Common myeloid progenitor, CD34-positive (primary cell): ENCODE results near the gene ANKRD10.

Experiments
- CTCF ChIA-PET: fragments of 350-600 bp; sonication (Branson Sonifier 250); formaldehyde crosslinking; loops from one replicate; lab custom pipeline; 2021; ENCODE audit warnings: antibody characterized with exemption; lab: Charles Lee
- POLR2A ChIA-PET: fragments of 350-600 bp; sonication (Branson Sonifier 250); formaldehyde crosslinking; loops from one replicate; lab custom pipeline; 2021; ENCODE audit warnings: antibody characterized with exemption; lab: Charles Lee
- DNase-seq, 3 donors: peaks; one replicate each; pipeline versions ENCODE4 v3.0.0 to v3.0.0-alpha.2; 2013
- H3K27ac ChIP-seq, 2 experiments: 1 replicate in 1 of 2; 2 replicates in 1 of 2; pipeline ENCODE4 v1.7.0; 2013; ENCODE audit warnings: inconsistent platforms in 2 of 2, low read length in 2 of 2, mild to moderate bottlenecking in 2 of 2, low read depth in 1 of 2, moderate library complexity in 1 of 2; ENCODE audit not compliant: severe bottlenecking in 2 of 2, insufficient read depth in 1 of 2, poor library complexity in 1 of 2
- H3K27me3 ChIP-seq, 5 experiments: replicated peaks in 2 of 5; 1 replicate in 3 of 5; 2 replicates in 2 of 5; pipeline versions ENCODE4 v1.6.1 to v1.7.0; 2013; ENCODE audit warnings: low read length in 4 of 5, mild to moderate bottlenecking in 2 of 5, moderate library complexity in 2 of 5, inconsistent platforms in 1 of 5; ENCODE audit not compliant: insufficient read depth in 5 of 5, control insufficient read depth in 4 of 5
- H3K36me3 ChIP-seq, 4 experiments: 1 replicate in 2 of 4; 2 replicates in 2 of 4; pipeline versions ENCODE4 v1.6.1 to v1.7.0; 2013; ENCODE audit warnings: low read length in 3 of 4, control low read depth in 1 of 4, mild to moderate bottlenecking in 1 of 4; ENCODE audit not compliant: control insufficient read depth in 4 of 4, insufficient read depth in 4 of 4
- H3K4me1 ChIP-seq, 4 experiments: 1 replicate in 3 of 4; 2 replicates in 1 of 4; pipeline versions ENCODE4 v1.6.1 to v1.7.1; 2013; ENCODE audit warnings: low read length in 3 of 4, mild to moderate bottlenecking in 3 of 4, control low read depth in 1 of 4, inconsistent platforms in 1 of 4, moderate library complexity in 1 of 4; ENCODE audit not compliant: control insufficient read depth in 4 of 4, insufficient read depth in 4 of 4; ENCODE audit errors: control extremely low read depth in 1 of 4
- H3K4me3 ChIP-seq, 7 experiments: 1 replicate in 4 of 7; 2 replicates in 3 of 7; pipeline versions ENCODE4 v1.5.1 to v1.7.0; 2013; ENCODE audit warnings: mild to moderate bottlenecking in 7 of 7, low read length in 6 of 7, moderate library complexity in 6 of 7, inconsistent platforms in 2 of 7, low read depth in 2 of 7, control low read depth in 1 of 7; ENCODE audit not compliant: insufficient read depth in 4 of 7, control insufficient read depth in 1 of 7; ENCODE audit errors: extremely low read depth in 1 of 7
- H3K9me3 ChIP-seq, 5 experiments: 1 replicate in 4 of 5; 2 replicates in 1 of 5; pipeline versions ENCODE4 v1.6.1 to v1.7.1; 2013; ENCODE audit warnings: low read length in 4 of 5, mild to moderate bottlenecking in 2 of 5, inconsistent platforms in 1 of 5, low read depth in 1 of 5, moderate library complexity in 1 of 5; ENCODE audit not compliant: control insufficient read depth in 4 of 5, insufficient read depth in 2 of 5; ENCODE audit errors: control extremely low read depth in 1 of 5
- WGBS: methylation state at CpG from one replicate; pipeline ENCODE4 v1.1.5; 2013; ENCODE audit not compliant: insufficient coverage; 5-methylcytosine and 5-hydroxymethylcytosine counted together

Gene ANKRD10

GRCh38 chr13:110868720-110869119 is 46.1 kb downstream of the ANKRD10 start:
- no peaks in the 10 kb centered on the region for H3K36me3 ChIP-seq
- peaks cover 0 to 7% (median 0%) of the 10 kb centered on the region in 5 experiments for H3K9me3 ChIP-seq
- WGBS, result 93% methylated on average over 5 of the region's 5 CpGs
- POLR2A ChIA-PET, result no interaction called here
- peaks cover 0 to 12% (median 5%) of the 10 kb centered on the region in 4 experiments for H3K4me1 ChIP-seq
- H3K27ac ChIP-seq, result no peak overlapping the region
- CTCF ChIA-PET, result no interaction called here
- no peak overlapping the region for H3K4me3 ChIP-seq
- no peak for DNase-seq
- peaks cover 0 to 65% (median 6%) of the 10 kb centered on the region in 5 experiments for H3K27me3 ChIP-seq

GRCh38 chr13:110867380-110867779 is 47.5 kb downstream of the ANKRD10 start:
- Histone ChIP-seq H3K27ac (no peak overlapping the region), H3K4me1 (peaks cover 0 to 12% (median 5%) of the 10 kb centered on the region in 4 experiments), H3K9me3 (peaks cover 0 to 5% (median 0%) of the 10 kb centered on the region in 5 experiments), H3K4me3 (no peak overlapping the region), H3K27me3 (peaks cover 0 to 52% (median 6%) of the 10 kb centered on the region in 5 experiments), H3K36me3 (no peaks in the 10 kb centered on the region)
- CTCF ChIA-PET, result no interaction called here
- no peak for DNase-seq
- WGBS, result 84% methylated on average over 2 of the region's 6 CpGs
- POLR2A ChIA-PET, result no interaction called here

DNA sequence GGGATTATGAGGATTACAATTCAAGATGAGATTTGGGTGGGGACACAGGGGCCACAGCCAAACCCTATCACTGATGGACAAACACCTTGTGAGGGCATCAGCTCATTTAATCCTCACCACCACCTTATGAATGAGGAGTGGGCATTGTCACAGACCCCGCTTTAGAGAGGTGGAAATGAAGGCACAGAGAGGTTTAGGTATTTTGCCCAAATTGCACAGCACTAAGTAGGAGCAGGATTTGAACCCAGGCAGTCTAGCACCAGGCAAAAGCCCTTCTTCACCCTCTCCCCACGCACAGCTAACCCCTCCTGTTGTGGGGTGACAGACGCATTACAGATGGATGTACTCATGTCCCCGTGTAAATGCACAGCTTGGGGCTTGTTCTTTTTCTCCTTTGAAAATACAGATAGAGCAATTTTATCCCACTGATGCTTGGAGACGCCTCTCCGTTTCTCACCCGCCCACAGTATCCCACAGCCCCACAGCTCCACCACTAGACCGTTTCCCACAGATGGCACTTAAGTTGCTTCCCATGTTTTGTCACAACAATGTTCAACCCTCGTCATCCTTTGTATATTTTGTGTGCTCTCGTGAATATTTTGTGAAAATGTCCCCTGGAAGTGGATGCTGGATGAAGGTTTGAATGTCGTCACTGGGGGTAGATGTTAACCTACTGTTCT is 48.2 kb downstream of the ANKRD10 start:
- H3K4me3 ChIP-seq, result no peak overlapping the region
- peaks cover 0 to 44% (median 6%) of the 10 kb centered on the region in 5 experiments for H3K27me3 ChIP-seq
- POLR2A ChIA-PET, result interaction anchor here (0.5 kb wide), 1 partner anchor 68 kb away, joined by 3 read pairs; no protein-coding TSS in a partner anchor
- no peaks in the 10 kb centered on the region for H3K36me3 ChIP-seq
- WGBS, result 94% methylated on average over 9 of the region's 11 CpGs
- CTCF ChIA-PET, result no interaction called here
- no peak overlapping the region for H3K27ac ChIP-seq
- peaks cover 0 to 2% (median 0%) of the 10 kb centered on the region in 5 experiments for H3K9me3 ChIP-seq
- no peak for DNase-seq
- H3K4me1 ChIP-seq, result peaks cover 0 to 12% (median 5%) of the 10 kb centered on the region in 4 experiments

- Histone ChIP-seq H3K4me1 (no peaks in the 10 kb centered on the region), H3K4me3 (no peak overlapping the region), H3K27ac (no peak overlapping the region), H3K27me3 (peaks cover 0 to 17% (median 6%) of the 10 kb centered on the region in 5 experiments), H3K9me3 (peaks cover 0 to 2% (median 0%) of the 10 kb centered on the region in 5 experiments), H3K36me3 (no peaks in the 10 kb centered on the region)
- ChIA-PET CTCF (no interaction called here), POLR2A (no interaction called here)
- no peak for DNase-seq
- 98% methylated on average over 5 of the region's 6 CpGs for WGBS
Measured at GRCh38 chr13:110863685-110864084, 51.2 kb downstream of the ANKRD10 start.

DNA sequence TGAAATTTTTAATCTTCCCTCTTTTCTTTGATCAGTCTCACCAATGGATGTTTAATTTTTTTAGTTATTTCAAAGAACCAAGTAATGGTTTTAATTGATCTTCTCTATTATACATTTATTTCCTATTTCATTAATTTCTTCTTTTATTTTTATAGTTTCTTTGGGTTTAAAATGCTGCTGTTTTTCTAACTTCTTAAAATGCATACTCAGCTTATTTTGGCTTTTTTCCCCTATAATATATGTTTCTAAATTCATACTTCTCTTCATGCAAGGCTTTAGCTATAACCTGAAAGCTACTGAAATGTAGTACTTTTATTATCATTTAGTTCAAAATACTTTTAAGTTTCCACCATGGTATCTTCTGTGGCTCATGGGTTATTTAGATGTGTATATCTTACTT is 53.9 kb downstream of the ANKRD10 start:
- H3K27ac ChIP-seq, result no peak overlapping the region
- ChIA-PET CTCF (no interaction called here), POLR2A (no interaction called here)

DNA sequence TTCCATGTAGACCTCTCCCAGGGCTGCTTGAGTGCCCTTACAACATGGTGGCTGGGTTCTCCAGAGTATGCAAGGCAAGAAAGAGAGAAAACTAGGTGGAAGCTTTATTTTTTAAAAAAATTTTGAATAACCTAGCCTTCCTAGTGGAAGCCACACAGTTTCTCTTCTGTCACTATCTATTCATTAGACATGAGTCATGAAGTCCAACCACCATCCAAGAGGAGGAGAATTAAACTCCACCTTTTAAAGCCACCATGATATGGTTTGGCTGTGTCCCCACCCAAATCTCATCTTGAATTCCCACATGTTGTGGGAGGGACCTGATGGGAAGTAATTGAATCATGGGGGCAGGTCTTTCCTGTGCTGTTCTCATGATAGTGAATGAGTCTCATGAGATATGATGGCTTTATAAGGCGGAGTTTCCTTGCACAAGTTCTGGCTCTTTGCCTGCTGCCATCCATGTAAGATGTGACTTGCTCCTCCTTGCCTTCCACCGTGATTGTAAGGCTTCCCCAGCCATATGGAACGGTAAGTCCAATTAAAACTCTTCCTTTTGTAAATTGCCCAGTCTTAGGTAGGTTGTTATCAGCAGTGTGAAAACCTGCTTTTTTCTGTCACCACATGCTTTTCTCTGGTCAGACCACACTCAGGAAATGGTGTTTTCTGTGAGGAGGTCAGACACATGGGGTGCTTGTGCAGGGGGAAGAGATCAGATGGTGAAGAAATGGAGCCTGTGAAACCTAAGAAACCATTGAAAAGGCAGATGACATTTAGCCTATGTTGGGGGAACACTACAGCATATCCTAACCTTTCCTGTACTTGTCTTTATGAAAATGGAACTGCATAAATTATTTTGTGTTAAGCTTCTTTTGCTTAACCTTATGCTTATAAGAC is 57.7 kb downstream of the ANKRD10 start:
- DNase-seq, result peak in 1 of 3 donors; percentile 9
- ChIA-PET CTCF (interaction anchor here (1.7 kb wide), 1 partner anchor 15 kb away, joined by 5 read pairs; no protein-coding TSS in a partner anchor), POLR2A (no interaction called here)
- H3K4me3 ChIP-seq, result no peak overlapping the region
- H3K36me3 ChIP-seq, result no peaks in the 10 kb centered on the region
- no peaks in the 10 kb centered on the region for H3K4me1 ChIP-seq
- H3K9me3 ChIP-seq, result peaks cover 0 to 11% (median 9%) of the 10 kb centered on the region in 5 experiments
- H3K27ac ChIP-seq, result no peak overlapping the region
- 96% methylated on average over 3 of the region's 3 CpGs for WGBS
- H3K27me3 ChIP-seq, result peaks cover 0 to 4% (median 0%) of the 10 kb centered on the region in 5 experiments

More for the DNA sequence above, 53.9 kb downstream of the ANKRD10 start:
- peaks cover 0 to 11% (median 9%) of the 10 kb centered on the region in 5 experiments for H3K9me3 ChIP-seq
- no peaks in the 10 kb centered on the region for H3K4me1 ChIP-seq
- H3K36me3 ChIP-seq, result no peaks in the 10 kb centered on the region
- no peaks in the 10 kb centered on the region for H3K27me3 ChIP-seq
- H3K4me3 ChIP-seq, result no peak overlapping the region
- DNase-seq, result no peak
